ENCODE results near the gene RNF213. TPM values are rescaled to one million over a fixed set of nuclear protein-coding genes. Genes with fewer than 3 reads are reported as not detected.

RNF213 gene
- total RNA-seq, 1 experiment from 2014 or later = 44.5 TPM

- Histone ChIP-seq H4K20me1 (ENCODE audit: insufficient read depth) (no peaks in the 10 kb centered on the region), H3K4me3 (replicated peaks in 1 of 2; ENCODE audit: low read depth in 1 of 2, low read length in 2 of 2) (no peak overlapping the region), H3K9me2 (ENCODE audit: insufficient read depth) (no peaks in the 10 kb centered on the region), H3K36me3 (ENCODE audit: control insufficient read depth in 1 of 2, insufficient read depth in 2 of 2, low read length in 2 of 2) (peaks cover 4 to 5% of the 10 kb centered on the region in 2 experiments; a peak in 1 of 4 replicates), H2AFZ (ENCODE audit: low read depth, low read length, poor library complexity, severe bottlenecking) (no peak overlapping the region), H3K27ac (ENCODE audit: low read depth, low read length) (no peak overlapping the region), H3K79me2 (ENCODE audit: insufficient read depth, low read length) (no peaks in the 10 kb centered on the region), H3K9ac (ENCODE audit: low read length) (no peak overlapping the region), H3K27me3 (ENCODE audit: insufficient read depth, low read length) (no peaks in the 10 kb centered on the region), H3K4me1 (ENCODE audit: control insufficient read depth in 1 of 2, insufficient read depth in 2 of 2, low read length in 2 of 2) (0 out of 4 replicates have a peak, but pooled peaks cover 0 to 2% of the 10 kb centered on the region in 2 experiments), H3K4me2 (ENCODE audit: low read length) (no peak overlapping the region), H3K9me3 (ENCODE audit: control insufficient read depth in 1 of 2, insufficient read depth in 1 of 2, low read depth in 1 of 2, low read length in 2 of 2) (no peaks in the 10 kb centered on the region)
- DNase-seq (ENCODE audit: low read depth, low spot score) = no peak
- RAD21 ChIA-PET (ENCODE audit: low non-redundant PET in 1 of 2, low total read pairs in 2 of 2, uncharacterized antibody in 2 of 2, unreplicated experiment in 2 of 2) = no interaction called here
- CTCF ChIA-PET = no interaction called here
- POLR2A ChIA-PET = no interaction called here
- ATAC-seq = no peak
- BruUV-seq (replicated peaks) = no TSS peak
- intact Hi-C loops (cut with micrococcal nuclease) = no loop called here
- TF ChIP-seq, protein P1, sequence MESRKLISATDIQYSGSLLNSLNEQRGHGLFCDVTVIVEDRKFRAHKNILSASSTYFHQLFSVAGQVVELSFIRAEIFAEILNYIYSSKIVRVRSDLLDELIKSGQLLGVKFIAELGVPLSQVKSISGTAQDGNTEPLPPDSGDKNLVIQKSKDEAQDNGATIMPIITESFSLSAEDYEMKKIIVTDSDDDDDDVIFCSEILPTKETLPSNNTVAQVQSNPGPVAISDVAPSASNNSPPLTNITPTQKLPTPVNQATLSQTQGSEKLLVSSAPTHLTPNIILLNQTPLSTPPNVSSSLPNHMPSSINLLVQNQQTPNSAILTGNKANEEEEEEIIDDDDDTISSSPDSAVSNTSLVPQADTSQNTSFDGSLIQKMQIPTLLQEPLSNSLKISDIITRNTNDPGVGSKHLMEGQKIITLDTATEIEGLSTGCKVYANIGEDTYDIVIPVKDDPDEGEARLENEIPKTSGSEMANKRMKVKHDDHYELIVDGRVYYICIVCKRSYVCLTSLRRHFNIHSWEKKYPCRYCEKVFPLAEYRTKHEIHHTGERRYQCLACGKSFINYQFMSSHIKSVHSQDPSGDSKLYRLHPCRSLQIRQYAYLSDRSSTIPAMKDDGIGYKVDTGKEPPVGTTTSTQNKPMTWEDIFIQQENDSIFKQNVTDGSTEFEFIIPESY (IDR thresholded peaks at IDR 0.05; ENCODE audit: extremely low read depth, insufficient replicate concordance, low read length) = no peak
- TF ChIP-seq RAD21 (IDR thresholded peaks at IDR 0.05; ENCODE audit: low read depth) (no peak), EZH2phosphoT487 (IDR thresholded peaks at IDR 0.05; ENCODE audit: borderline replicate concordance) (no peak), FOSL1 (IDR thresholded peaks at IDR 0.05; ENCODE audit: low read depth) (no peak), SIN3A (IDR thresholded peaks at IDR 0.05; ENCODE audit: low read depth) (no peak), SP1 (IDR thresholded peaks at IDR 0.05; ENCODE audit: low read depth) (no peak), POLR2A (IDR thresholded peaks at IDR 0.05; ENCODE audit: borderline replicate concordance, extremely low read depth, insufficient read depth, insufficient read length) (no peak), ATF3 (IDR thresholded peaks at IDR 0.05) (no peak), SRF (IDR thresholded peaks at IDR 0.05; ENCODE audit: low read depth) (no peak), YY1 (IDR thresholded peaks at IDR 0.05; ENCODE audit: extremely low read depth, insufficient replicate concordance, low read depth, low read length) (no peak), JUND (IDR thresholded peaks at IDR 0.05) (no peak), EGR1 (IDR thresholded peaks at IDR 0.05; ENCODE audit: low read depth) (no peak), ZNF274 (IDR thresholded peaks at IDR 0.05; ENCODE audit: low read depth, low read length) (no peak), ZFX (IDR thresholded peaks at IDR 0.05) (no peak), TCF7L2 (IDR thresholded peaks at IDR 0.05; ENCODE audit: borderline replicate concordance, extremely low read depth, insufficient read depth, insufficient read length) (no peak), EZH2 (IDR thresholded peaks at IDR 0.05) (no peak), MAX (IDR thresholded peaks at IDR 0.05) (no peak), ELF1 (IDR thresholded peaks at IDR 0.05; ENCODE audit: borderline replicate concordance, low read depth) (no peak), CBX3 (IDR thresholded peaks at IDR 0.05; ENCODE audit: low read depth) (no peak), POLR2AphosphoS5 (IDR thresholded peaks at IDR 0.05; ENCODE audit: low read depth, low read length) (no peak)
Measured at GRCh38 chr17:80393961-80394360, 133.3 kb downstream of the RNF213 start.
